ENCODE measurements around the gene LRFN4.

LRFN4 gene

DNA sequence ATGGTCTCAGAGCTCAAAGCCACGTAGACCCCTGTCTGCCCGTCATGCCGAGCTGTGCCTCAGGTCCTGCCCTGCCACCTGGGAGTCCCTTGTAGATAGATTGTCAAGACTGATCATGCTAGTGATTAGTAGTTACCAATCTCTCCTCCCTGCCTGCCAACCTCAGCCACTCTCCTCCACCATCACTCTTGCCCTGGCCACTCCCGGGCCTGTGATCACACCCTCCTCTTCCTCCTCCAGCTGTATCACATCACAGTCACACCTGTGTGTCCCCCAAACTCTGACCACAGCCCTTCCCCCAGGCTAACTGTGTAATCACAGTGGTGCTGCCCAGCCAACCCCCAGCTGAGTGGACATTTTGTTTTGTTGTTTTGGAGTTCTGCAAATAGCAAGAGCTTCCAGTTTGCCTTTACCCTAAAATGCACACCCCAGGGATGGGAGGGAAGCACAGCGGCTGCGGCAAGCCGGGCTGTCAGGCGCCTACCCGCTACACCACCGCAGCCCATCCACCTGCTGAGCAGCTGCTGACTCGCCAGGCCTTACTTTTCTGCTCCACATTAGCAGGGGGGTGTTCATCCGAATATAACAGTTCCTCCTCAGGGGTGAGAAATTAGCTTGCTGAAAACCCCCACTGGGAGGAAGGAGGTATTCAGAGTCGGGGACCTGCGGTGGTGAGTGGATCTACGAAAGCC, 45.8 kb downstream of the LRFN4 start:
- Histone ChIP-seq H3K27me3 (replicated peaks) (no peaks in the 10 kb centered on the region), H3K27ac (no peak overlapping the region), H3K36me3 (replicated peaks) (no peaks in the 10 kb centered on the region), H3K4me3 (ENCODE audit: low read depth, low read length) (no peak overlapping the region)
- in situ Hi-C loops (cut with HindIII; ENCODE audit: low pct_ligation_motif_present, low sequenced_read_pairs): no loop called here
- TF ChIP-seq, protein P1, sequence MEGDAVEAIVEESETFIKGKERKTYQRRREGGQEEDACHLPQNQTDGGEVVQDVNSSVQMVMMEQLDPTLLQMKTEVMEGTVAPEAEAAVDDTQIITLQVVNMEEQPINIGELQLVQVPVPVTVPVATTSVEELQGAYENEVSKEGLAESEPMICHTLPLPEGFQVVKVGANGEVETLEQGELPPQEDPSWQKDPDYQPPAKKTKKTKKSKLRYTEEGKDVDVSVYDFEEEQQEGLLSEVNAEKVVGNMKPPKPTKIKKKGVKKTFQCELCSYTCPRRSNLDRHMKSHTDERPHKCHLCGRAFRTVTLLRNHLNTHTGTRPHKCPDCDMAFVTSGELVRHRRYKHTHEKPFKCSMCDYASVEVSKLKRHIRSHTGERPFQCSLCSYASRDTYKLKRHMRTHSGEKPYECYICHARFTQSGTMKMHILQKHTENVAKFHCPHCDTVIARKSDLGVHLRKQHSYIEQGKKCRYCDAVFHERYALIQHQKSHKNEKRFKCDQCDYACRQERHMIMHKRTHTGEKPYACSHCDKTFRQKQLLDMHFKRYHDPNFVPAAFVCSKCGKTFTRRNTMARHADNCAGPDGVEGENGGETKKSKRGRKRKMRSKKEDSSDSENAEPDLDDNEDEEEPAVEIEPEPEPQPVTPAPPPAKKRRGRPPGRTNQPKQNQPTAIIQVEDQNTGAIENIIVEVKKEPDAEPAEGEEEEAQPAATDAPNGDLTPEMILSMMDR (IDR thresholded peaks at IDR 0.05; ENCODE audit: low read depth, low read length, missing control alignments): no peak
- DNase-seq: no peak

DNA sequence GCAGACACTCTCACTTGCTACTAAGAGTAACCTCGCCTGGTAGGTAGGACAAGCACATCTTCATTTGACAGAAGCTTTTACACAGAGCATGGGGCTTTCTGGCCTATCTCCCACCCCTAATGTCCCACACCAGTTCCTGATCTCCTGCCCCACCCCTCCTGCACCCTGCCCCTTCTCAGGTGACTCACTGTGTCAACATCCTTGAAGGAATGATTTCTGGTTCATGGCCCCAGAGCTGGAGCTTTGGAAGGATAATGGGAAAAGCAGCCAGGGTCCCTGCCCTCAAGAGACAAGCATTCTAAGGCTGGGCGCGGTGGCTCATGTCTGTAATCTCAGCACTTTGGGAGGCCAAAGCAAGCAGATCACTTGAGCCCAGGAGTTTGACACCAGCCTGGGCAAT, 47.2 kb downstream of the LRFN4 start:
- no peaks in the 10 kb centered on the region for H3K27me3 ChIP-seq (replicated peaks)
- in situ Hi-C loops (cut with HindIII; ENCODE audit: low pct_ligation_motif_present, low sequenced_read_pairs): no loop called here
- H3K36me3 ChIP-seq (replicated peaks): no peaks in the 10 kb centered on the region
- peak overlapping the region; percentile 35 for H3K27ac ChIP-seq
- H3K4me3 ChIP-seq (ENCODE audit: low read depth, low read length): no peak overlapping the region
- peak; percentile 28 for DNase-seq
- TF ChIP-seq, protein P1 (IDR thresholded peaks at IDR 0.05; ENCODE audit: low read depth, low read length, missing control alignments): no peak

DNA sequence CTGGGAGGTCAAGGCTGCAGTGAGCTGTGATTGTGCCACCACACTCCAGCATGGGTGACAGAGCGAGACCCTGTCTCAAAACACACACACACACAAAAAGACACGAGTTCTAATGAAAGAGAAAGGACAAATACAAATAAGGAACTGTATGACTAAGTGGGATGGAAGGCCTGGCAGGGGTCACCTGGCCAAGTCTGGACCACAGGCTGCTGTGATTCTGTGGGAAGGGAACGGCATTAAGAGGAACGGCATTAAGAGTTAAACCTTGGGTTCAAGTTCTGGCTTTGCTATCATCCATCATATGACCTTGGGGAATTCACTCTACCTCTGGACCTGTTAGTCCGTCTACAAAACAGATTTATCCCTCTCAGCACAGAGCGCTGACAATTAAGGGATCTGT, 47.7 kb downstream of the LRFN4 start:
- TF ChIP-seq, protein P1 (IDR thresholded peaks at IDR 0.05; ENCODE audit: low read depth, low read length, missing control alignments): no peak
- Histone ChIP-seq H3K4me3 (ENCODE audit: low read depth, low read length) (no peak overlapping the region), H3K27ac (peak overlapping the region; percentile 35), H3K36me3 (replicated peaks) (no peaks in the 10 kb centered on the region), H3K27me3 (replicated peaks) (no peaks in the 10 kb centered on the region)
- in situ Hi-C loops (cut with HindIII; ENCODE audit: low pct_ligation_motif_present, low sequenced_read_pairs): no loop called here
- DNase-seq: peak; percentile 22

DNA sequence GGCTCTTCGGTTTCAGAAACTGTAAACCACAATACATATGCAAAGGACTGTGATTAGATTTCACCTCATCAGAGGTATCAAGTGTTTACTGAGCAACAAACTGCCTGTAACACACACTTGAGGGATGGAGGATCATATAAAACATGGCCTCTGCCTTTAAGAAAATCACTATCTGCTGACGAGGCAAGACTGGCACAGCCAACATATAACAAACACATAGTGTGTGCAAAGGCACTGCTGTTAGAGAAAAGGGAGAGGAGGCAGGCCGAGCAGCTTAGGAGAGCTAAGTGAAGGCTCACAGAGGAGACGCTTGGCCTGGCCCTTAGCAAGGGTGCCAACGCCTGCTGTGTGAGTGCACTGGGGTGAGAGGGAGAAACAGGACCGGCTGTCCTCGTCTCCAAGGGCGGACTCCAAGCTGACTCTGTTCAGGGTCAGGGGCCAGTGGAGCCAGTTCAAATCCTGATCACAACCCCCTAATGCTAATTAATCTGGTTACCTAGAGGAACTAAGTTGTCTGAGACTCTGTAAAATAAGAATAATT, 48.2 kb downstream of the LRFN4 start:
- Histone ChIP-seq H3K36me3 (replicated peaks) (no peaks in the 10 kb centered on the region), H3K27ac (no peak overlapping the region), H3K27me3 (replicated peaks) (no peaks in the 10 kb centered on the region), H3K4me3 (ENCODE audit: low read depth, low read length) (no peak overlapping the region)
- TF ChIP-seq, protein P1 (IDR thresholded peaks at IDR 0.05; ENCODE audit: low read depth, low read length, missing control alignments): no peak
- in situ Hi-C loops (cut with HindIII; ENCODE audit: low pct_ligation_motif_present, low sequenced_read_pairs): no loop called here
- no peak for DNase-seq

DNA sequence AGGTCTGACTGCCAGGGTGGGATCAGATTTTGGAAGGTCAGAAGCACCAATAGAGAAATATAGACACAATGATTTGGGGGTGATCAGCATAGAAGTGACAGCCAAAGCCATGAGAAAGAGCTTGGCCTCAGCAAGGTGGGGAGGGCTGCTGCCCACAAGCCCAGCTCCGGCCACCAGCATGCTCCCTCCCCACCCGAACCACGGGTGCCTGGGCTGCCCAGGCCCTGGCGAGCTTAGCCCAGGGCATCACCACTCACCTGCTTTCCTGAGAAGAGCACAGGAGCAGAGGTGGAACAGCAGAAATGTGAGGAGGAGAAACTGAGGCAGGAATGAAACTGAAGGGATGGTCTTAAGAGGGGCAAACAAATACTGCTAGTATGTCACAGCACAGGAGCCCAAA, 48.8 kb downstream of the LRFN4 start:
- Histone ChIP-seq H3K4me3 (ENCODE audit: low read depth, low read length) (no peak overlapping the region), H3K36me3 (replicated peaks) (no peaks in the 10 kb centered on the region), H3K27ac (no peak overlapping the region), H3K27me3 (replicated peaks) (no peaks in the 10 kb centered on the region)
- DNase-seq: no peak
- TF ChIP-seq, protein P1 (IDR thresholded peaks at IDR 0.05; ENCODE audit: low read depth, low read length, missing control alignments): no peak
- in situ Hi-C loops (cut with HindIII; ENCODE audit: low pct_ligation_motif_present, low sequenced_read_pairs): no loop called here
